ENCODE data around the gene ERBB4. TPM values are rescaled to one million over a fixed set of nuclear protein-coding genes. Genes with fewer than 3 reads are reported as not detected.

The ERBB4 gene
- total RNA-seq, 1 donor from 2014 or later: 9.9 TPM

- Histone ChIP-seq H3K9ac (ENCODE audit: low read depth in 1 of 3, low read length in 3 of 3) (no peak overlapping the region), H3K36me3 (ENCODE audit: control insufficient read depth in 3 of 3, insufficient read depth in 3 of 3, low read length in 3 of 3) (no peaks in the 10 kb centered on the region), H3K4me3 (ENCODE audit: low read length in 3 of 3) (no peak overlapping the region), H3K27me3 (ENCODE audit: control insufficient read depth in 3 of 3, insufficient read depth in 3 of 3, low read length in 3 of 3) (no peaks in the 10 kb centered on the region), H3K27ac (ENCODE audit: low read depth, low read length) (no peak overlapping the region), H3K4me1 (ENCODE audit: control insufficient read depth in 3 of 3, insufficient read depth in 3 of 3, low read length in 3 of 3) (no peaks in the 10 kb centered on the region), H3K9me3 (ENCODE audit: control insufficient read depth in 3 of 3, low read length in 3 of 3) (no peaks in the 10 kb centered on the region)
Observed at GRCh38 chr2:211513446-211513845, 1025.2 kb downstream of the ERBB4 start.

- H3K4me3 ChIP-seq (ENCODE audit: low read length in 3 of 3): no peak overlapping the region
- H3K9ac ChIP-seq (ENCODE audit: low read depth in 1 of 3, low read length in 3 of 3): no peak overlapping the region
- no peak overlapping the region for H3K27ac ChIP-seq (ENCODE audit: low read depth, low read length)
- no peaks in the 10 kb centered on the region for H3K27me3 ChIP-seq (ENCODE audit: control insufficient read depth in 3 of 3, insufficient read depth in 3 of 3, low read length in 3 of 3)
- no peaks in the 10 kb centered on the region for H3K9me3 ChIP-seq (ENCODE audit: control insufficient read depth in 3 of 3, low read length in 3 of 3)
- no peaks in the 10 kb centered on the region for H3K36me3 ChIP-seq (ENCODE audit: control insufficient read depth in 3 of 3, insufficient read depth in 3 of 3, low read length in 3 of 3)
- no peaks in the 10 kb centered on the region for H3K4me1 ChIP-seq (ENCODE audit: control insufficient read depth in 3 of 3, insufficient read depth in 3 of 3, low read length in 3 of 3)
Observed at GRCh38 chr2:211512806-211513205, 1025.8 kb downstream of the ERBB4 start.

DNA sequence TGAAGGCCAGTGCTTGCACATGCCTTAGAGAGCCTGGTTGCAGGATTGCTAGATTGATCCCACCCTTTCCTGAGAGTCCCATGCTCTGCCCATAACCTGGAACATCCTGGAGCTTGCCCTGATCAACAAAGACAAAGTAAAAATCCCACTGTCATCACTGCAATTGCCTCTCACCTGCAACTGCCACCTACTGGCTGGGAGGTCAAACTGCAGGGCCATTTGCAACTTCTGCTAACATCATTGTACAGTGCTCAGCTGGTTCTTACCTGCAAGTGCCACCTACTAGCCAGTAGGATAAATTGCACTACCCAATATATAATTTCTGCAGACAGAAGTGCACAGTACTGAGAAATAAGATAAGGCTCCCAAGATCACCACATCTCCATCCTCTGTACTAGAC lies 1034.7 kb downstream of the ERBB4 start:
- Histone ChIP-seq H3K27ac (ENCODE audit: low read depth, low read length) (no peak overlapping the region), H3K4me3 (ENCODE audit: low read length in 3 of 3) (no peak overlapping the region), H3K9ac (ENCODE audit: low read depth in 1 of 3, low read length in 3 of 3) (no peak overlapping the region), H3K9me3 (ENCODE audit: control insufficient read depth in 3 of 3, low read length in 3 of 3) (peaks cover 0 to 2% (median 0%) of the 10 kb centered on the region in 3 donors), H3K36me3 (ENCODE audit: control insufficient read depth in 3 of 3, insufficient read depth in 3 of 3, low read length in 3 of 3) (no peaks in the 10 kb centered on the region), H3K4me1 (ENCODE audit: control insufficient read depth in 3 of 3, insufficient read depth in 3 of 3, low read length in 3 of 3) (no peaks in the 10 kb centered on the region), H3K27me3 (ENCODE audit: control insufficient read depth in 3 of 3, insufficient read depth in 3 of 3, low read length in 3 of 3) (no peaks in the 10 kb centered on the region)

- H3K9ac ChIP-seq (ENCODE audit: low read depth in 1 of 3, low read length in 3 of 3): no peak overlapping the region
- no peak overlapping the region for H3K4me3 ChIP-seq (ENCODE audit: low read length in 3 of 3)
- H3K36me3 ChIP-seq (ENCODE audit: control insufficient read depth in 3 of 3, insufficient read depth in 3 of 3, low read length in 3 of 3): no peaks in the 10 kb centered on the region
- no peaks in the 10 kb centered on the region for H3K4me1 ChIP-seq (ENCODE audit: control insufficient read depth in 3 of 3, insufficient read depth in 3 of 3, low read length in 3 of 3)
- no peak overlapping the region for H3K27ac ChIP-seq (ENCODE audit: low read depth, low read length)
- H3K27me3 ChIP-seq (ENCODE audit: control insufficient read depth in 3 of 3, insufficient read depth in 3 of 3, low read length in 3 of 3): no peaks in the 10 kb centered on the region
- peaks cover 0 to 2% (median 0%) of the 10 kb centered on the region in 3 donors for H3K9me3 ChIP-seq (ENCODE audit: control insufficient read depth in 3 of 3, low read length in 3 of 3)
Observed at GRCh38 chr2:211503198-211503597, 1035.4 kb downstream of the ERBB4 start.

GRCh38 chr2:211498551-211499205 lies 1039.9 kb downstream of the ERBB4 start:
- H3K4me3 ChIP-seq (ENCODE audit: low read length in 3 of 3): no peak overlapping the region

GRCh38 chr2:211495339-211495738 lies 1043.3 kb downstream of the ERBB4 start:
- no peak overlapping the region for H3K4me3 ChIP-seq (ENCODE audit: low read length in 3 of 3)
- H3K4me1 ChIP-seq (ENCODE audit: control insufficient read depth in 3 of 3, insufficient read depth in 3 of 3, low read length in 3 of 3): no peaks in the 10 kb centered on the region
- no peak overlapping the region for H3K27ac ChIP-seq (ENCODE audit: low read depth, low read length)
- H3K9me3 ChIP-seq (ENCODE audit: control insufficient read depth in 3 of 3, low read length in 3 of 3): no peaks in the 10 kb centered on the region
- no peaks in the 10 kb centered on the region for H3K36me3 ChIP-seq (ENCODE audit: control insufficient read depth in 3 of 3, insufficient read depth in 3 of 3, low read length in 3 of 3)
- H3K9ac ChIP-seq (ENCODE audit: low read depth in 1 of 3, low read length in 3 of 3): no peak overlapping the region
- no peaks in the 10 kb centered on the region for H3K27me3 ChIP-seq (ENCODE audit: control insufficient read depth in 3 of 3, insufficient read depth in 3 of 3, low read length in 3 of 3)

More at GRCh38 chr2:211498551-211499205, 1039.9 kb downstream of the ERBB4 start:
- Histone ChIP-seq H3K9me3 (ENCODE audit: control insufficient read depth in 3 of 3, low read length in 3 of 3) (no peaks in the 10 kb centered on the region), H3K4me1 (ENCODE audit: control insufficient read depth in 3 of 3, insufficient read depth in 3 of 3, low read length in 3 of 3) (no peaks in the 10 kb centered on the region), H3K36me3 (ENCODE audit: control insufficient read depth in 3 of 3, insufficient read depth in 3 of 3, low read length in 3 of 3) (no peaks in the 10 kb centered on the region), H3K9ac (ENCODE audit: low read depth in 1 of 3, low read length in 3 of 3) (no peak overlapping the region), H3K27me3 (ENCODE audit: control insufficient read depth in 3 of 3, insufficient read depth in 3 of 3, low read length in 3 of 3) (no peaks in the 10 kb centered on the region), H3K27ac (ENCODE audit: low read depth, low read length) (no peak overlapping the region)

GRCh38 chr2:211494536-211494935 lies 1044.1 kb downstream of the ERBB4 start:
- no peaks in the 10 kb centered on the region for H3K4me1 ChIP-seq (ENCODE audit: control insufficient read depth in 3 of 3, insufficient read depth in 3 of 3, low read length in 3 of 3)
- no peaks in the 10 kb centered on the region for H3K27me3 ChIP-seq (ENCODE audit: control insufficient read depth in 3 of 3, insufficient read depth in 3 of 3, low read length in 3 of 3)
- no peak overlapping the region for H3K4me3 ChIP-seq (ENCODE audit: low read length in 3 of 3)
- H3K27ac ChIP-seq (ENCODE audit: low read depth, low read length): no peak overlapping the region
- H3K36me3 ChIP-seq (ENCODE audit: control insufficient read depth in 3 of 3, insufficient read depth in 3 of 3, low read length in 3 of 3): no peaks in the 10 kb centered on the region
- no peak overlapping the region for H3K9ac ChIP-seq (ENCODE audit: low read depth in 1 of 3, low read length in 3 of 3)
- no peaks in the 10 kb centered on the region for H3K9me3 ChIP-seq (ENCODE audit: control insufficient read depth in 3 of 3, low read length in 3 of 3)

GRCh38 chr2:211494085-211494484 lies 1044.5 kb downstream of the ERBB4 start:
- H3K27me3 ChIP-seq (ENCODE audit: control insufficient read depth in 3 of 3, insufficient read depth in 3 of 3, low read length in 3 of 3): no peaks in the 10 kb centered on the region
- H3K4me3 ChIP-seq (ENCODE audit: low read length in 3 of 3): no peak overlapping the region
- H3K36me3 ChIP-seq (ENCODE audit: control insufficient read depth in 3 of 3, insufficient read depth in 3 of 3, low read length in 3 of 3): no peaks in the 10 kb centered on the region
- H3K9ac ChIP-seq (ENCODE audit: low read depth in 1 of 3, low read length in 3 of 3): no peak overlapping the region
- no peaks in the 10 kb centered on the region for H3K4me1 ChIP-seq (ENCODE audit: control insufficient read depth in 3 of 3, insufficient read depth in 3 of 3, low read length in 3 of 3)
- no peaks in the 10 kb centered on the region for H3K9me3 ChIP-seq (ENCODE audit: control insufficient read depth in 3 of 3, low read length in 3 of 3)
- H3K27ac ChIP-seq (ENCODE audit: low read depth, low read length): no peak overlapping the region

GRCh38 chr2:211487733-211488132 lies 1050.9 kb downstream of the ERBB4 start:
- no peak overlapping the region for H3K27ac ChIP-seq (ENCODE audit: low read depth, low read length)
- H3K27me3 ChIP-seq (ENCODE audit: control insufficient read depth in 3 of 3, insufficient read depth in 3 of 3, low read length in 3 of 3): no peaks in the 10 kb centered on the region
- no peaks in the 10 kb centered on the region for H3K4me1 ChIP-seq (ENCODE audit: control insufficient read depth in 3 of 3, insufficient read depth in 3 of 3, low read length in 3 of 3)
- H3K9me3 ChIP-seq (ENCODE audit: control insufficient read depth in 3 of 3, low read length in 3 of 3): no peaks in the 10 kb centered on the region
- no peaks in the 10 kb centered on the region for H3K36me3 ChIP-seq (ENCODE audit: control insufficient read depth in 3 of 3, insufficient read depth in 3 of 3, low read length in 3 of 3)
- no peak overlapping the region for H3K4me3 ChIP-seq (ENCODE audit: low read length in 3 of 3)
- no peak overlapping the region for H3K9ac ChIP-seq (ENCODE audit: low read depth in 1 of 3, low read length in 3 of 3)

DNA sequence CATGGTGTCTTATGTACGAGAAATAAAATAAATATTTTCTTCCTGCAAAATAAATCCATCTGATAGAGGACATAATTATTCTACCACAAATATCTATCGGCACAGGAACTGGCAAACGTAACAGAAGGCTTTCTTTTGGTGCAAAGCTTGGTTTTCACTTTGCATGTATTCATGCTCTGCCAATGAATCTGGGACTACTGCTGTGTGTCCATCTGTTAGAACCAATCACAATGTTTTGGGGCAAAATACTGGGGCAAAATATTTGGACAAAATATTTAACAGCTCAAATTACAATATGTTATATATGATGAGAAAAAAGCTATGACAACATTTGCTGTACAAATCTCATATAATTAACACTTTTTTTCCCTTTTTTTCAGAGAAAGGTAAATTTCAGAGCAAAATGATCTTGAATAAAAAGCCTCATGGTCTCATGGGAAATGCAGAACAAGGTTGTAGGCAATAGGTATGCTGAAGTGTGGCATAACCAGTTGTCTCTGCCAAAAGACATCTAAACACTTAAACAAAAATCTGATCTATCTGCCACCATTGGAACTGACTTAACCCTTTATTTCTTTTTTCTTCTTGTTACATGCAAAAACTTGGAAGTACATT lies 1059.0 kb downstream of the ERBB4 start:
- Histone ChIP-seq H3K4me3 (ENCODE audit: low read length in 3 of 3) (no peak overlapping the region), H3K9me3 (ENCODE audit: control insufficient read depth in 3 of 3, low read length in 3 of 3) (no peaks in the 10 kb centered on the region), H3K36me3 (ENCODE audit: control insufficient read depth in 3 of 3, insufficient read depth in 3 of 3, low read length in 3 of 3) (no peaks in the 10 kb centered on the region), H3K4me1 (ENCODE audit: control insufficient read depth in 3 of 3, insufficient read depth in 3 of 3, low read length in 3 of 3) (no peaks in the 10 kb centered on the region), H3K9ac (ENCODE audit: low read depth in 1 of 3, low read length in 3 of 3) (no peak overlapping the region), H3K27me3 (ENCODE audit: control insufficient read depth in 3 of 3, insufficient read depth in 3 of 3, low read length in 3 of 3) (no peaks in the 10 kb centered on the region), H3K27ac (ENCODE audit: low read depth, low read length) (no peak overlapping the region)

All from skeletal muscle tissue (tissue), 4 donors.